ENCODE data around the gene ITGB3. TPM values are rescaled to one million over a fixed set of nuclear protein-coding genes. Genes with fewer than 3 reads are reported as not detected.

Gene ITGB3
- total and polyA plus RNA-seq, 2 of the 4 experiments (the other 2 are of a cell fraction): 9.8 to 17.6 TPM

DNA sequence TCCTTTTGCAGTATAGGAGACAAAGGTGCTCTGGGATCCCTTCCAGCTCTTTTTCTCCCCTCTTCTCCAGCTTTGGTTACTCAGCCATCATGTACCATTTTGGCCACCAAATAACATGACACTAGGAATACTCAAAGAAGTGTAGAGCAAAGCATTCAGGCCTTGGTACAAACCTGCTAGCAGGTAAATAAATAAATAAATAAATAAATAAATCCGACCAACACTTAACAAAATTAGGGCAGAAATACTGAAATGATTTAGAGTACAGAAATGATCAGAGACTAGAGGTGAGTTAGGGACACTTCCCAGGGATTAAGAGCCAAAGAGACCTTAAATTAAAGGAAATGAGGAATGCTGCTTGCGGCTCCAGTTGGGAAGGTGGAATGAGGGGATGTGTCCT lies 17.7 kb upstream of the ITGB3 start:
- no peak overlapping the region for H3K23ac ChIP-seq (ENCODE audit: low read depth, low read length)
- no peak overlapping the region for H3K9ac ChIP-seq (ENCODE audit: low read depth, low read length)
- no peak overlapping the region for H3K4me2 ChIP-seq (ENCODE audit: low read depth, low read length)
- peaks cover 15% of the 10 kb centered on the region for H3K4me1 ChIP-seq (ENCODE audit: control insufficient read depth, insufficient read depth, low read length)
- no TSS peak for BruUV-seq (replicated peaks)
- no peak overlapping the region for H2AK9ac ChIP-seq (replicated peaks; ENCODE audit: low read depth, low read length, poor library complexity)
- H3K27ac ChIP-seq (ENCODE audit: insufficient read depth, low read length): no peak overlapping the region
- no peaks in the 10 kb centered on the region for H3K27me3 ChIP-seq (ENCODE audit: control insufficient read depth, insufficient read depth, low read length)
- dilution Hi-C loops (cut with HindIII; ENCODE audit: low sequenced_read_pairs, unreplicated experiment) (no loop called here), in situ Hi-C loops (cut with MboI; ENCODE audit: low sequenced_read_pairs) (no loop called here), intact Hi-C loops (cut with micrococcal nuclease) (no loop called here)
- ChIA-PET POLR2A (ENCODE audit: unreplicated experiment) (no interaction called here), CTCF (no interaction called here)
- DNase-seq (no peak), ATAC-seq (ENCODE audit: low read depth) (no peak)
- no peak overlapping the region for H3K56ac ChIP-seq (ENCODE audit: extremely low read depth, insufficient read depth, low read length)
- H3K9me1 ChIP-seq (ENCODE audit: insufficient read depth, low read length): peaks cover 22% of the 10 kb centered on the region
- no peak overlapping the region; the same call in 1 of the 2 replicates for H2BK120ac ChIP-seq (ENCODE audit: low read depth, low read length)
- no peaks in the 10 kb centered on the region; a peak in 1 of 4 replicates for H3K79me1 ChIP-seq (ENCODE audit: low read depth in 1 of 2, low read length in 2 of 2)
- TF ChIP-seq CEBPB (IDR thresholded peaks at IDR 0.05; ENCODE audit: low read depth, low read length) (no peak), NFE2L2 (IDR thresholded peaks at IDR 0.05; ENCODE audit: low read depth, low read length) (no peak), CHD1 (IDR thresholded peaks at IDR 0.05; ENCODE audit: low read depth, low read length) (no peak), MAFK (IDR thresholded peaks at IDR 0.05; ENCODE audit: low read depth, low read length) (no peak), RAD21 (IDR thresholded peaks at IDR 0.05; ENCODE audit: low read length) (no peak), SMC3 (IDR thresholded peaks at IDR 0.05; ENCODE audit: low read depth, low read length) (no peak)
- H4K20me1 ChIP-seq (ENCODE audit: insufficient read depth, low read length): no peaks in the 10 kb centered on the region
- peak overlapping the region; percentile 14 for H2BK20ac ChIP-seq (ENCODE audit: low read depth, low read length)
- H4K5ac ChIP-seq (ENCODE audit: low read depth, low read length): no peak overlapping the region
- H3K36me3 ChIP-seq (ENCODE audit: control insufficient read depth, insufficient read depth, low read length): no peaks in the 10 kb centered on the region
- H3K18ac ChIP-seq (ENCODE audit: low read depth, low read length): no peak overlapping the region
- peak overlapping the region; percentile 76 for H2AK5ac ChIP-seq (ENCODE audit: low read depth, low read length)
- no peak overlapping the region; the same call in 1 of the 2 replicates for H3K4ac ChIP-seq (ENCODE audit: low read depth, low read length)
- H3K4me3 ChIP-seq (ENCODE audit: insufficient read depth, low read depth, low read length): no peak overlapping the region
- H4K8ac ChIP-seq (ENCODE audit: low read depth in 2 of 2, low read length in 2 of 2): no peak overlapping the region
- no CpG with 5 or more reads among the region's 2 CpGs for WGBS, 2 experiments (ENCODE audit: extremely low coverage in 2 of 2, insufficient read length in 1 of 2)
- no peaks in the 10 kb centered on the region; the same call in 1 of the 2 replicates for H3K9me3 ChIP-seq (ENCODE audit: control insufficient read depth, insufficient read depth, low read length)
- H4K91ac ChIP-seq (ENCODE audit: insufficient read depth, low read depth, low read length): no peak overlapping the region
- no peak overlapping the region for H2AFZ ChIP-seq (replicated peaks; ENCODE audit: low read length, poor library complexity)
- H3K14ac ChIP-seq (replicated peaks; ENCODE audit: low read depth, low read length): no peak overlapping the region
- no peak overlapping the region for H2BK5ac ChIP-seq (ENCODE audit: low read depth, low read length, poor library complexity, severe bottlenecking)
- H2BK15ac ChIP-seq (ENCODE audit: low read depth, low read length): 0 out of 3 replicates have a peak overlapping the region, but pooled peaks have one; percentile 17
